Ovary (tissue), 9 donors: ENCODE results near the gene ENOSF1. TPM values are rescaled to one million over a fixed set of nuclear protein-coding genes. Genes with fewer than 3 reads are reported as not detected.

Experiments used
- DNase-seq, 5 donors: peaks; one replicate each; pipeline ENCODE4 v3.0.0-alpha.2; 2019 to 2020
- H3K27ac ChIP-seq, 2 donors: fragments of 200-600 bp; one replicate each; pipeline versions ENCODE4 v1.5.1 to v1.8.0; 2019 to 2022
- H3K27me3 ChIP-seq: fragments of 200-600 bp; one replicate; pipeline ENCODE4 v1.8.0; 2022
- H3K36me3 ChIP-seq: fragments of 200-600 bp; sonication (generic); one replicate; pipeline ENCODE4 v1.5.1; 2019
- H3K4me1 ChIP-seq: one replicate; pipeline ENCODE4 v1.8.1; 2013; ENCODE audit warnings: mild to moderate bottlenecking, moderate library complexity; ENCODE audit not compliant: insufficient read depth
- H3K4me3 ChIP-seq: fragments of 200-600 bp; sonication (generic); one replicate; pipeline ENCODE4 v1.5.1; 2017
- H3K9me3 ChIP-seq, 2 donors: fragments of 200-600 bp in 1 of 2; sonication (generic) in 1 of 2; one replicate each; pipeline versions ENCODE4 v1.5.1 to v1.8.1; 2013 to 2019; ENCODE audit warnings: mild to moderate bottlenecking in 1 of 2, moderate library complexity in 1 of 2
- CTCF ChIP-seq, 3 donors: fragments of 450-650 bp in 2 of 3; fragments of 200-600 bp in 1 of 3; IDR thresholded peaks; one replicate each; pipeline versions ENCODE4 v1.5.1 to v1.8.0; 2016 to 2022; ENCODE audit warnings: antibody characterized with exemption in 3 of 3, mild to moderate bottlenecking in 1 of 3
- EP300 ChIP-seq: sonication (generic); formaldehyde crosslinking; IDR thresholded peaks from one replicate; pipeline ENCODE4 v1.6.1; 2017; ENCODE audit warnings: antibody characterized with exemption
- POLR2A ChIP-seq: fragments of 450-650 bp; IDR thresholded peaks from one replicate; pipeline ENCODE4 v1.6.1; 2017; ENCODE audit warnings: antibody characterized with exemption, mild to moderate bottlenecking, moderate library complexity
- WGBS, 3 donors: extraction: QIAGEN DNeasy Blood & Tissue Kit in 1 of 3; methylation state at CpG; one replicate each; pipeline versions ENCODE4 v1.1.5 to v1.1.7; 2013 to 2017; 5-methylcytosine and 5-hydroxymethylcytosine counted together
- intact Hi-C, 4 donors: fragments of 100-400 bp; cut with DNase I; formaldehyde crosslinking; loops; one replicate each; pipeline versions ENCODE4 v1.11.0 to v1.15.1; 2022 to 2023
- polyA plus RNA-seq, 2 donors: library from polyadenylated mRNA; stranded (reverse); fragments of 200-250 nt in 1 of 2; fragments of 350-450 nt in 1 of 2; fragmentation: Illumina TruSeq in 1 of 2; extraction: RNeasy Lipid Tissue Mini Kit (QIAGEN cat#74804) in 1 of 2; gene quantifications; one replicate each; pipeline ENCODE4 v1.2.3, GENCODE V29; 2013 to 2014
- total RNA-seq, 7 donors: library from RNA; depleted of rRNA in 2 of 7; stranded (reverse); fragments of >200 nt in 2 of 7; fragmentation: NEBNext Ultra II Directional in 3 of 7; extraction: Animal tissue kit (Norgen Biotek cat#: 25700) in 3 of 7; gene quantifications; one replicate each; pipeline versions ENCODE4 v1.1.0 to v1.2.4, GENCODE V29; 2016 to 2023
- donor health status: DM: no; HTN: no; CAD: no; lungs with moderate emphysema.
- donor health status: DM: no; HTN: no; CAD: no.
- donor health status: Bipolar disorder and iron deficiency.
- donor health status: DM: yes; HTN: yes; CAD: no.
- donor health status: DM: no; HTN: no; CAD: no.
- donor health status: DM: yes; HTN: yes; CAD: no.

Gene ENOSF1
- total and polyA plus RNA-seq, 9 donors, result 29.2 to 94.9 (median 53.0) TPM

DNA sequence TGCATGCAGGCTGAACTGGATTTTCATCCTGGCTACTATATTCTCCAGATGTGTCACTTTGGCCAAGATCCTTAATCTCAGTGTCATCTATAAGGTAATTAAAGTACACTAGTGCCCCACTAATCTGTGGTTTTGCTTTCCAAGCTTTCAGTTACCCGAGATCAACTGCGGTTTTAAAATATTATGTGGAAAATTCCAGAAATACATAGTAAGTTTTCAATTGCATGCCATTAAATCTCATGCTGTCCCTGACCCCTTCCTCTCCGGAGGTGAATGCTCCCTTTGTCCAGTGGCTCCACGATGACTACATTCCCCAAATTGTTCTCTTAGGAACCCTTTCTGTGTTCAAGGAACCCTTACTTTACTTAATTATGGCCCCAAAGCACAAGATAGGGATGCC is 60.3 kb downstream of the ENOSF1 start:
- no peaks in the 10 kb centered on the region for H3K9me3 ChIP-seq
- no peak overlapping the region for H3K4me3 ChIP-seq
- DNase-seq, result no peak
- intact Hi-C loops, result loop anchor here in 1 of 4 donors (10.0 kb wide), 1 partner anchor 583 kb away; no protein-coding TSS in a partner anchor
- 67 to 78% (median 75%) methylated on average over 4 of the region's 4 CpGs for WGBS, 3 donors
- no peaks in the 10 kb centered on the region for H3K4me1 ChIP-seq
- H3K36me3 ChIP-seq, result no peaks in the 10 kb centered on the region
- H3K27me3 ChIP-seq, result no peaks in the 10 kb centered on the region
- TF ChIP-seq EP300 (no peak), POLR2A (no peak), CTCF (IDR thresholded peaks at IDR 0.05) (no peak)
- no peak overlapping the region for H3K27ac ChIP-seq

DNA sequence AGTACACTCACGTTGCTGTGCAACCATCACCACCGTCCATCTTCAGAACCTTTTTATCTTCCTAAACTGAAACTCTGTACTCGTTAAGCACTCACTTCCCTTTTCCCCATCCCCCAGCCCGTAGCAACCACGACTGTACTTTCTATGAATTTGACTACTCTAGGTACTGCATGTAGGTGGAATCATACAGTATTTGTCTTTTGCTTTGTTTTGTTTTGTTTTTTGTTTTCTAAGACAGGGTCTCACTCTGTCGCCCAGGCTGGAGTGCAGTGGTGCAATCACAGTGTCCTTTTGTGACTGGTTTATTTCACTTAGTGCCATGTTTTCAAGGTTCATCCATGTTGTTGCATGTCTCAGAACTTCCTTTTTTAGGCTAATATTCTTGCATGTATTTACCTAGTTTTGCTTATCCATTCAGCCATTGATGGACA is 62.0 kb downstream of the ENOSF1 start:
- intact Hi-C loops, result loop anchor here in 1 of 4 donors (10.0 kb wide), 1 partner anchor 584 kb away; no protein-coding TSS in a partner anchor

GRCh38 chr18:649341-649740 is 63.1 kb downstream of the ENOSF1 start:
- TF ChIP-seq CTCF (IDR thresholded peaks at IDR 0.05) (no peak), EP300 (no peak), POLR2A (no peak)
- intact Hi-C loops, result no loop called here
- Histone ChIP-seq H3K27ac (no peak overlapping the region), H3K4me3 (no peak overlapping the region), H3K36me3 (no peaks in the 10 kb centered on the region), H3K27me3 (no peaks in the 10 kb centered on the region), H3K4me1 (no peaks in the 10 kb centered on the region), H3K9me3 (no peaks in the 10 kb centered on the region)
- DNase-seq, result no peak
- WGBS, 3 donors, result 82 to 87% (median 85%) methylated on average over 5 of the region's 5 CpGs

More for the DNA sequence above, 62.0 kb downstream of the ENOSF1 start:
- DNase-seq, result no peak
- Histone ChIP-seq H3K27ac (no peak overlapping the region), H3K36me3 (no peaks in the 10 kb centered on the region), H3K9me3 (no peaks in the 10 kb centered on the region), H3K4me1 (no peaks in the 10 kb centered on the region), H3K27me3 (no peaks in the 10 kb centered on the region), H3K4me3 (no peak overlapping the region)
- WGBS, 3 donors, result 68 to 74% (median 74%) methylated on average over 6 of the region's 6 CpGs
- TF ChIP-seq POLR2A, result no peak
- TF ChIP-seq CTCF (IDR thresholded peaks at IDR 0.05), result no peak
- no peak for TF ChIP-seq EP300

DNA sequence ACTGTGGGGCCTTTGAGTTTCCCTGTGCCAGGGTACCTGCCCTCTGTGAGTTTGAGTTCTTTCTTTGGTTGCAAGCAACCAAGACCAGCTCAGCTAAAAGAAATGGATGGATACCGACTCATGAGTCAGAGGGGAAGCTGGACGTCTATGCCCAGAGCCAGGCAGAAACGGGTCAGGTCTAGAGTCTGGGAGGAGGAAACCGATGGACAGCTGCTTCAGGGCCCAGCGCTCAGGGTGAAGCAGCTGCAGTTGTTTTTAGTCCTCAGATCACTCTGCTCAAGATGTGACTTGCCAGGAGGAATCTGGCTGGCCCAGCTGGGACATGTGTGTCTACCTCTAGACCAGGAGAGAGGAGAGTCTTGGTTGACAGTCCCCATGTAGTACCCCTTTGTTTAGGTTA is 65.1 kb downstream of the ENOSF1 start:
- H3K27ac ChIP-seq, result no peak overlapping the region
- intact Hi-C loops, result no loop called here
- H3K36me3 ChIP-seq, result no peaks in the 10 kb centered on the region
- WGBS, 3 donors, result 89 to 91% (median 91%) methylated on average over 5 of the region's 5 CpGs
- no peak for DNase-seq
- H3K27me3 ChIP-seq, result no peaks in the 10 kb centered on the region
- H3K9me3 ChIP-seq, result no peaks in the 10 kb centered on the region
- H3K4me1 ChIP-seq, result no peaks in the 10 kb centered on the region
- H3K4me3 ChIP-seq, result no peak overlapping the region
- TF ChIP-seq EP300, result no peak
- TF ChIP-seq POLR2A, result no peak
- no peak for TF ChIP-seq CTCF (IDR thresholded peaks at IDR 0.05)
